ENCODE results near the gene SEMA3F.

GRCh38 chr3:50153782-50154475 lies 1.2 kb upstream of the SEMA3F start:
- TF ChIP-seq POLR2A (IDR thresholded peaks at IDR 0.05; ENCODE audit: low read depth, low read length) (no peak), TAF1 (IDR thresholded peaks at IDR 0.05; ENCODE audit: low read depth, low read length) (no peak), POLR2AphosphoS5 (IDR thresholded peaks at IDR 0.05; ENCODE audit: low read depth, low read length) (no peak)

Data from GM12891 (cell line).